HL-60 (cell line): ENCODE data around the gene PAFAH1B2.
"Not testable (repeated sequence)": the region's sequence is repeated elsewhere in the genome, so short reads cannot be mapped to it uniquely, and the experiment has no call there.

Experiments used
- DNase-seq, 2 experiments: peaks; one replicate each; pipeline ENCODE4 v3.0.0-alpha.2; 2010 to 2020; ENCODE audit warnings: low read depth in 1 of 2, low spot score in 1 of 2
- H3K27ac ChIP-seq: fragments of 250-450 bp; sonication (Bioruptor Pico); replicated peaks from 2 replicates; pipeline ENCODE4 v1.5.1; 2020; ENCODE audit warnings: mild to moderate bottlenecking, moderate library complexity
- H3K27me3 ChIP-seq: fragments of 250-450 bp; sonication (Bioruptor Pico); 2 replicates; pipeline ENCODE4 v1.5.1; 2021; ENCODE audit warnings: mild to moderate bottlenecking, moderate library complexity; ENCODE audit not compliant: insufficient read depth, poor library complexity, severe bottlenecking
- H3K4me3 ChIP-seq: replicated peaks from 2 replicates; pipeline ENCODE4 v1.5.1; 2011; ENCODE audit warnings: mild to moderate bottlenecking, control low read depth, low read length; ENCODE audit not compliant: insufficient read depth
- GABPA ChIP-seq: IDR thresholded peaks from 2 replicates; pipeline ENCODE4 v1.6.1; 2012; ENCODE audit warnings: low read depth
- POLR2AphosphoS5 ChIP-seq: IDR thresholded peaks from 2 replicates; pipeline ENCODE4 v1.6.1; 2012; ENCODE audit warnings: low read depth
- REST ChIP-seq: IDR thresholded peaks from 2 replicates; pipeline ENCODE4 v1.6.1; 2012; ENCODE audit warnings: low read depth; ENCODE audit not compliant: insufficient replicate concordance
- SPI1 ChIP-seq: IDR thresholded peaks from 2 replicates; pipeline ENCODE4 v1.6.1; 2012; ENCODE audit warnings: low read depth, mild to moderate bottlenecking, borderline replicate concordance
- TF ChIP-seq, protein P1 (sequence below): IDR thresholded peaks from one replicate; pipeline ENCODE4 v1.5.1; 2011; ENCODE audit warnings: low read length, control low read depth, inconsistent platforms; ENCODE audit not compliant: insufficient read depth

Gene PAFAH1B2

DNA sequence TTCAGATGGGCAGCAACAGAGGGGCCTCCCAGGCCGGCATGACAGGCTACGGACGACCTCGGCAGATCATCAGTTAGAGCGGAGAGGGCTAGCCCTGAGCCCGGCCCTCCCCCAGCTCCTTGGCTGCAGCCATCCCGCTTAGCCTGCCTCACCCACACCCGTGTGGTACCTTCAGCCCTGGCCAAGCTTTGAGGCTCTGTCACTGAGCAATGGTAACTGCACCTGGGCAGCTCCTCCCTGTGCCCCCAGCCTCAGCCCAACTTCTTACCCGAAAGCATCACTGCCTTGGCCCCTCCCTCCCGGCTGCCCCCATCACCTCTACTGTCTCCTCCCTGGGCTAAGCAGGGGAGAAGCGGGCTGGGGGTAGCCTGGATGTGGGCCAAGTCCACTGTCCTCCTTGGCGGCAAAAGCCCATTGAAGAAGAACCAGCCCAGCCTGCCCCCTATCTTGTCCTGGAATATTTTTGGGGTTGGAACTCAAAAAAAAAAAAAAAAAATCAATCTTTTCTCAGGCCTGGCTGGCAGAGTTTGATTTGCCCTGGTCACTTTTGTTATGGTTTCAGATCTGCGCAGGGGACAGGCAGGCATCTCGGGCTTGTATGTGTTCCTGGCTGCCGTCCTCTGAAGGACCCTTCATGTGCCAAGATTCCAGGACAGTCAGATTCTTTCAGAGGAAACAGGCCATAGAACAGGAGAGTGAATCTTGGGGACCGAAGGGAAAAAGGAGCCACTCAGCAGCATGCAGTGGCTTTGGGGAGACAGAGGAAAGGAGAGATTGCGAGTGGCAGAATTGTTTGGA lies 60.4 kb downstream of the PAFAH1B2 start:
- Histone ChIP-seq H3K4me3 (no peak overlapping the region), H3K27me3 (no peaks in the 10 kb centered on the region), H3K27ac (no peak overlapping the region)
- DNase-seq: no peak
- no peak for TF ChIP-seq POLR2AphosphoS5
- TF ChIP-seq, protein P1, sequence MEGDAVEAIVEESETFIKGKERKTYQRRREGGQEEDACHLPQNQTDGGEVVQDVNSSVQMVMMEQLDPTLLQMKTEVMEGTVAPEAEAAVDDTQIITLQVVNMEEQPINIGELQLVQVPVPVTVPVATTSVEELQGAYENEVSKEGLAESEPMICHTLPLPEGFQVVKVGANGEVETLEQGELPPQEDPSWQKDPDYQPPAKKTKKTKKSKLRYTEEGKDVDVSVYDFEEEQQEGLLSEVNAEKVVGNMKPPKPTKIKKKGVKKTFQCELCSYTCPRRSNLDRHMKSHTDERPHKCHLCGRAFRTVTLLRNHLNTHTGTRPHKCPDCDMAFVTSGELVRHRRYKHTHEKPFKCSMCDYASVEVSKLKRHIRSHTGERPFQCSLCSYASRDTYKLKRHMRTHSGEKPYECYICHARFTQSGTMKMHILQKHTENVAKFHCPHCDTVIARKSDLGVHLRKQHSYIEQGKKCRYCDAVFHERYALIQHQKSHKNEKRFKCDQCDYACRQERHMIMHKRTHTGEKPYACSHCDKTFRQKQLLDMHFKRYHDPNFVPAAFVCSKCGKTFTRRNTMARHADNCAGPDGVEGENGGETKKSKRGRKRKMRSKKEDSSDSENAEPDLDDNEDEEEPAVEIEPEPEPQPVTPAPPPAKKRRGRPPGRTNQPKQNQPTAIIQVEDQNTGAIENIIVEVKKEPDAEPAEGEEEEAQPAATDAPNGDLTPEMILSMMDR: no peak
- no peak for TF ChIP-seq REST
- TF ChIP-seq SPI1: no peak
- no peak for TF ChIP-seq GABPA

DNA sequence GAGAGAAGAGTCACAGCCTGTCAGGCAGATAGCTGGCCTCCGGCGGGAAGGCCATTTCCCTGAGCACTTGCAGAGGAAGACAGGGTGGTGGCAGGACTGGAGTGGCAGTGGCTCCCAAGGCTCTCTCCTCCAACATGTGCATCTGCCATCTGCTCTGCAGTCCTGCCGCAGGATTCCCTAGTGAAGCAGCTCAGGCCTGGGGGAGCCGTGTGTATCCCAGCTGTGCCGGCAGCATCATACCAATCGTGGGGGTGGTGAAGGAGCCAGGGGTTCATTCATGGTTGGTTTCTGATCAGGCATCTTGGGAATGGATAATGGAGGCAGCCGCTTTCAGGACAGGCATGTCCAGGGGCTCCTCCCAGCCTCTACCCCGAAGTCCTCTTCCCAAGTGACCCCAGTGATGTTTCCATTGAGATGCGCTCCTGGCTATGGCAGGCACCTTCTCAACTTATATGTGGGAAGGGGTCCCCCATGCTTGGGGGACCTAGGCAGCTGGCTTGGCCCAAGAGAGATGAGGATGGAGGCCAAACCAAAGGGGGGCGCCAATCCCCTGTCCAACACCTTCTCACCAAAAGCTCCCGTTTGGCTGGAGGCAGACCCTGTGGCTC lies 61.2 kb downstream of the PAFAH1B2 start:
- Histone ChIP-seq H3K27me3 (no peaks in the 10 kb centered on the region), H3K4me3 (no peak overlapping the region), H3K27ac (no peak overlapping the region)
- DNase-seq: no peak
- TF ChIP-seq GABPA (no peak), REST (no peak), SPI1 (no peak), POLR2AphosphoS5 (no peak)
- TF ChIP-seq, protein P1: no peak

DNA sequence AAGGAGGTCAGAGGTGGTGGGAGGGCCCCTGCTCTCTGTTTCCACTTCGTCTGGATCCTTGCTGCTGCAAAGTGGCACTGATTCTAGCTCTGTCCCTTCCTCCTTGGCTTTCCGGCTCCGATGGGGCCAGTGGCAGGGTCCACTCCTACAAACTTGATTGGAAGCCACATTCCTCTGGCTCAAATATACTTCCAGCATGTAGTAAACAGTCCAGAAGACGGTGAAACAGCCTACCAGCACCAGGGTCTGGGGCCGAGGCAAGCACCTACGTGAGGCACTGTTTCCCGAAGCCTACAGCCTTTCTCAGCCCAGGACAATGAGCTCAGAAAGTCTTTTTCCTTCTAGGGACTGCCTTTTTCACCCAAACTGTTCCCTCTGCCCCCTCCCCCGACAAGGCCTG lies 62.0 kb downstream of the PAFAH1B2 start:
- not testable (repeated sequence) for DNase-seq, H3K27ac ChIP-seq, H3K4me3 ChIP-seq, H3K27me3 ChIP-seq

DNA sequence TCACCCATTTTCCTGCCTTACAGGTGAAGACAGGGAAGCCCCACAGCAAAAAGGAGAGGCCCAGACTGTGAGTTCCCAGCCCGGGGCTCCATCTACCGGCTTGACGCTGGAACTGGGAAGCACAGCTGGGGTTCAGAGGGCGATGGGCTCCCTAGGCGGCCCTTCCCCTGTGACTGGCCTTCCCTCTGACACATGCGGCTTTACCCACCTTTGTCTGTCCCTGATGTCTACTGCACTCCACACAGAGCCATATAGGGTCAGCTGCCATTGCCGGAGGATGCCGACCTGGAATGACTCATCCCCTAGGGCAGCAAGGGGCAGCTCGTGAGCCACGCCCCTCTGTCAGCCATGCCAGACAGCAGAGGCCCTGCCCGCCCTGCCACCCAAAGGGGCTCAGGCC lies 62.8 kb downstream of the PAFAH1B2 start:
- not testable (repeated sequence) for H3K27me3 ChIP-seq, H3K4me3 ChIP-seq, DNase-seq, H3K27ac ChIP-seq

DNA sequence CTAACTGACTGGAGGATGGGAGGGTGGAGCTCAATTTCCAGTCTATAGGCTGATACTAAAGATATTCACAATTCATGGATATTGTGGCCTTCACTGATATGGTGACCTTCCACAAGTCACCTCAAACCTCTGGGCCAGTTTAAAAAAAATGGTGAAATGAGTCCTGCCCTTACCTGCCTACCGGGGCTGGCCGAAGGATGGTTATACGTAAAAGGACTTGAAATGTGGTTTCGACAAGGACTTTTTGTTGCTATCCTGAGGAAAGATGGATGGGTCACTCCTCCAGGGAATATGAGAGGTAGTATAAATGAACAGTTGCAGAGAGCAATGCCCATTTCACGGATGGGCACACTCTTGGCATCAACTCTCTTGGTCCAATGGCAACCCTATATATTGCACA lies 63.4 kb downstream of the PAFAH1B2 start:
- not testable (repeated sequence) for DNase-seq, H3K27ac ChIP-seq, H3K4me3 ChIP-seq, H3K27me3 ChIP-seq

- not testable (repeated sequence) for H3K4me3 ChIP-seq, H3K27ac ChIP-seq, H3K27me3 ChIP-seq, DNase-seq
Measured at GRCh38 chr11:117208710-117209109, 64.6 kb downstream of the PAFAH1B2 start.

DNA sequence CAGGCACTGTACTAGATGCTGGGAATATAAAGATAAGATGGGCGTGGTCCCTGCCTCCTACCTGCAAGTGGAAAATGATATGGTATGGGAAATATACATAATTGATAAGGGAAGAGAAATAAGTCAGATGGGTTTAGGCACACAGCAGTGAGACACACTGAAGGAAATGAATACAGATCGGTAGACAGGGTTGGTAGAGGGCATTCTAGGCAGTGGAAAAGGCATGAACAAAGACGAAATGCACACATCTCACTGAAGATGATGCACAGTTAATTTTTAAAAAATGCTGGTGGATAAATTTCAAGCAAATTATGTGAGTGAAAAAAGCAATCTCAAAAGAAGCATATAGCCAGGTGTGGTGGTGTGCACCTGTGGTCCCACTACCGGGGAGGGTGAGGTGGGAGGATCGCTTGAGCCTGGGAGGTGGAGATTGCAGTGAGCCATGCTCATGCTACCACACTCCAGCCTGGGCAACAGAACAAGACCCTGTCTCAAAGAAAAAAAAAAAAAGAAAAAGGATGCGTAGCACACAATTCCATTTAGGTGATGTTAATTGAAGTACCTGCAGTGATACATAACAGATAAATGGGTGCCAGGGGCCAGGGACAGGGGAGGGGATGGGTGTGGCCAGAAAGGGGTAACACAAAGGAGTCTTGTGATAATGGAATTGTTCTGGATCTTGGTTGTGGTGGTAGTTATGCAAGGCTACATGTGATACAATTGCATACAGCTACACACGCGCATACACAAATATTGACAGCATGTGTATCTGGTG lies 65.5 kb downstream of the PAFAH1B2 start:
- not testable (repeated sequence) for H3K4me3 ChIP-seq

More for the DNA sequence above, 65.5 kb downstream of the PAFAH1B2 start:
- not testable (repeated sequence) for H3K27me3 ChIP-seq, DNase-seq, H3K27ac ChIP-seq
